ENCODE measurements around the gene NT5DC1.
"Not testable (repeated sequence)": the region's sequence is repeated elsewhere in the genome, so short reads cannot be mapped to it uniquely, and the experiment has no call there.

Gene NT5DC1

GRCh38 chr6:116280161-116280932 is 179.7 kb downstream of the NT5DC1 start:
- peak in 1 of 2 donors; percentile 60 for DNase-seq

DNA sequence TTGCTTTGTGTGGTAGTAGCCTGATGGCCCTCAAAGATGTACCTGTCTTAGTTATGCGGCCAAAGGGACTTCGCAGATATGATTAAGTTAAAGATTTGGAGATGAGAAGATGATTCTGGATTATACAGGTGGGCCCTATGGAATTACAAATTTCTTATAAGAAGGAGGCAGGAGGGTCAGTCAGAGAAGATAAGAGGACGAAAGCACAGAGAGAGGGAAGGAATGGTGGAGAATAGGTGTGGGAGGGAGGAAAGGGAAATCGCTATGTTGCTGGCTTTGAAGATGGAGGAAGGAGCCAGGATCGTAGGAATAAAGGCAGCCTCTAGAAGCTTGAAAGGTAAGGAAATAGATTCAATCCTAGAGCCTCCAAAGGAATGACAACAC is 180.3 kb downstream of the NT5DC1 start:
- DNase-seq, result no peak

DNA sequence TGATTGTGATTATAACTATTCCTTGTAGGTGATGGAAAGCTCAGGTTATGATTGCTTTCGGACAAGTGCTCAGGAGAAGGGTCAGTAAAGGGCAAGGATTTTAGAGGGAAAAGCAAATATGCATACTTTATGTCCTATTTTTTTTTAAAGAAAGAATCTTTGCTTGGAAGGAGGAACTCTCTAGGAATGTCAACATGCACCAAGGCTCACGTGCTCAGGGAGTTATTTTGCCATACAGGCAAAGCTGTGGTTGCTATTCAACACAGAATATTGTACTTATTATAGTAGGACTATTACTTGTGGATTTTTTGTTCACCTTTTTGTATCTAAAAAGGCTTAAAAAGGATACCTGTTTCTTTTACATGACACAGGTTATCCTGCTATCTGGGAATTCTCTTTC is 182.0 kb downstream of the NT5DC1 start:
- no peak for DNase-seq

DNA sequence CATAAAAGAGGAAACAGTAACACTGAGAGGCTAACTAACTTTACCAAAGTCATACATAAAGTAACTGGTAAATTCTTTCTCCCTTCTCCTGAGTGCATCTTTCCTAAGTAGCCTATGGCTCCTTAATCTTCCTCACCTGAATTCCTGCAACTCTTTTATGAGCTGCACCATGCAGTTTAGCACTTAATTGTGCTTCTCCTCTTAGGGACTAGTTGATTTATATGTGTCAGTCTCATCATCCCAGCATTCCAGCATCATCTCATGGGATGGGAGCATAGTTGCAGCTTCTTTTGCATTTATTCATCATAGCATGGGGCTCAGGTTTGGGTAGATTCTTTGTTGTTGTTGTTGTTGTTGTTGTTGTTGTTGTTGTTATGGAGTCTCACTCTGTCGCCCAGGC is 182.5 kb downstream of the NT5DC1 start:
- DNase-seq, result no peak

DNA sequence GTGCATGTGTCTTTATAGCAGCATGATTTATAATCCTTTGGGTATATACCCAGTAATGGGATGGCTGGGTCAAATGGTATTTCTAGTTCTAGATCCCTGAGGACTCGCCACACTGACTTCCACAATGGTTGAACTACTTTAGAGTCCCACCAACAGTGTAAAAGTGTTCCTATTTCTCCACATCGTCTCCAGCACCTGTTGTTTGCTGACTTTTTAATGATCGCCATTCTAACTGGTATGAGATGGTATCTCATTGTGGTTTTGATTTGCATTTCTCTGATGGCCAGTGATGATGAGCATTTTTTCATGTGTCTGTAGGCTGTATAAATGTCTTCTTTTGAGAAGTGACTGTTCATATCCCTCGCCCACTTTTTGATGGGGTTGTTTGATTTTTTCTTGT is 184.3 kb downstream of the NT5DC1 start:
- not testable (repeated sequence) for DNase-seq

GRCh38 chr6:116286773-116287358 is 186.2 kb downstream of the NT5DC1 start:
- no peak for DNase-seq

- DNase-seq, result peak in 1 of 2 donors; percentile 83
Observed at GRCh38 chr6:116287689-116288282, 187.1 kb downstream of the NT5DC1 start.

DNA sequence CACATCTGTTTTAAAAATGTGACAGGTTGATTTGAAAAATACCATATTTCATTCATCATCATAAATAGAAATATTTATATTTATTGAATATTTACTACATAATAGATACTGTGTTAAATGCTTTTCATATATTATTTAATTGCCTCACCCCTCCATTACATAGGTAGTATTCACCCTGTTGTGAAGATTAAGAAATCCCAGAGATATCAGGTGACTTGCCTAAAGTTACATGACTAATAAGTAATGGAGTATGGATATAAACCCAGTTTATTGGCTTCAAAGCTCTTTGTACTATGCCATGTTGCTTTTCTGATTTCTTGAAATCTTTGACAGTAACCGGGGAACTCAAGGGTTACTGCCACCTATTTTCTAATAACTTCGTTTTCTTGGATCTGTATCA is 189.2 kb downstream of the NT5DC1 start:
- DNase-seq, result no peak

GRCh38 chr6:116290799-116291198 is 190.1 kb downstream of the NT5DC1 start:
- DNase-seq, result no peak

- no peak for DNase-seq
Observed at GRCh38 chr6:116291701-116292396, 191.2 kb downstream of the NT5DC1 start.

DNA sequence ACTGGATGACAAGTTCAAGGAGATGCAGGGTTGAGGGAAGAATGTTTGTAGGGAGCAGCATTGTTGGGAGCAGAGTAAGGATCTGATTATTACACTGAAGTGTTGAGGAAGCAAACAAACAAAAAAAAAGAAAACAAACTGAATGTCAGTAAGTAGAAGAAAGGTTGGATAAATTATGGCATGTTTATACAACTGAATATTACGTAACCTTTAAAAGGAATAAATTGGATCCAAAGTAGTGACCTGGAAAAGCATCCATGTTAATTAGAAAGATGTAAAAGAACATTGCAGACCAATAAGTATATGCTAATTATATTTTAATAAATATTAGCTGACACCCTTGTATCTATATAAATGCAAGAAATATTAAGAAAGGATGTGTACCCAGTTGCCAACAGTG is 191.9 kb downstream of the NT5DC1 start:
- no peak for DNase-seq

DNA sequence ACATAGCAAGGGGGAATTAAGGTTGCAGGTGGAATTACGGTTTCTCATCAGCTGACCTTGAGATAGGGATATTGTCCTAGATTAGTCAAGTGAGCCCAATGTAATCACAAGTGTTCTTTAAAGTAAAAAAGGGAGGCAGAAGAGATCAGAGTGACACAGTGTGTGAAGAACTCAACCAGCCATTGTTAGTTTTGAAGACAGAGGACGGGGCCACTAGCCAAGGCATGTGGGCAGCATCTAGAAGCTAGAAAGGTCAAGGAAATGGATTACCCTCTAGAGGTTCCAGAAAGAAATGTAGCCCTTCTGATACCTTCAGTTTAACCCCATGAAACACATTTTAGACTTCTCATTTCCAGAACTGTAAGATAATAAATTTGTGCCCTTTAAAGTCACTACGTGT is 197.6 kb downstream of the NT5DC1 start:
- DNase-seq, result no peak

DNA sequence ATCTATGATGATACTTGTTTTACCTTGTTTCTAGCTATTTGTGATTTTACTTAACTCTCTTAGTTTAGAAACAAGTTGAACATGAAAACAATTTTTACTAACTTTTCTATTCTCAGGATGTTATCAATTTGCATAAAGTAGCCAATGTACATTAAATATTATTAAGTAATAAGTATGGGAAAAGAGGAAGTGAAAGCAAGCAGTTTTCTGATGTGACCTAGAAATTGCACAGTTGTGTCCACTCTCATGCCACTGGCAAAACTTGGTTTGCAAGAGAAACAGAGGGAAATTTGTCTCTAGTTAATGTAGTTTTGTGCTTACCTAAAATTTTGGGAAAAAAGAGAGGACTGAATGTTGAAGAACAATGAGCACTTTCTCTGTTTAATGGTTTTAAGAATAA is 198.3 kb downstream of the NT5DC1 start:
- no peak for DNase-seq

All from hippocampal formation (tissue), 2 donors.